K562 (cell line): ENCODE measurements around the gene AIF1. TPM values are rescaled to one million over a fixed set of nuclear protein-coding genes. Genes with fewer than 3 reads are reported as not detected.

ENCODE experiments used
- ILF3 ChIP-seq: fragments of 450-650 bp; IDR thresholded peaks from 2 replicates; pipeline ENCODE4 v1.6.1; 2018; ENCODE audit warnings: antibody characterized with exemption, mild to moderate bottlenecking, moderate library complexity, borderline replicate concordance
- POLR2G ChIP-seq: fragments of 200-400 bp; formaldehyde crosslinking; IDR thresholded peaks from 2 replicates; pipeline ENCODE4 v1.6.1; 2017; ENCODE audit warnings: low read depth, mild to moderate bottlenecking, antibody characterized with exemption, low read length, moderate library complexity
- SRSF1 ChIP-seq: fragments of 200-400 bp; formaldehyde crosslinking; IDR thresholded peaks from 2 replicates; pipeline ENCODE4 v1.6.1; 2017; ENCODE audit warnings: mild to moderate bottlenecking, low read depth, low read length, moderate library complexity
- TAF9B ChIP-seq: fragments of 450-650 bp; IDR thresholded peaks from 2 replicates; pipeline ENCODE4 v1.6.1; 2018; ENCODE audit warnings: mild to moderate bottlenecking; ENCODE audit not compliant: partially characterized antibody
- TSC22D4 ChIP-seq: fragments of 450-650 bp; IDR thresholded peaks from 2 replicates; pipeline ENCODE4 v1.6.1; 2016; ENCODE audit warnings: missing genetic modification characterization, missing biosample characterization, control low read depth
- ZNF3 ChIP-seq: fragments of 250-450 bp; sonication (Bioruptor Pico); IDR thresholded peaks from 2 replicates; pipeline ENCODE4 v1.5.0; 2021; ENCODE audit warnings: mild to moderate bottlenecking, moderate library complexity
- ZNF583 ChIP-seq: fragments of 250-450 bp; sonication (Bioruptor Pico); IDR thresholded peaks from 2 replicates; pipeline ENCODE4 v1.4.0; 2020
- polyA plus RNA-seq, 8 experiments: library from polyadenylated mRNA; depleted of rRNA in 4 of 8; stranded (reverse) in 5 of 8; unstranded in 3 of 8; fragments of >200 nt; fragmentation: Nextera tagmentation in 2 of 8; fragmentation: Illumina TruSeq in 1 of 8; extraction: Ambion mirVana in 2 of 8; extraction: Trizol in 1 of 8; gene quantifications; 2 replicates each; pipeline versions ENCODE4 v1.2.1 to v1.2.3, GENCODE V29; 2011 to 2014; ENCODE audit warnings: inconsistent platforms in 1 of 8, missing spikeins in 1 of 8
- total RNA-seq, 7 experiments: library from RNA; depleted of rRNA in 6 of 7; stranded (reverse); fragments of >200 nt in 6 of 7; fragmentation: Illumina TruSeq in 2 of 7; extraction: Trizol in 2 of 7; gene quantifications; 2 replicates each; pipeline versions ENCODE4 v1.2.1 to v1.2.3, GENCODE V29; 2011 to 2021; ENCODE audit warnings: low replicate concordance in 1 of 7
- TF ChIP-seq, protein P1 (sequence below): fragments of 250-450 bp; sonication (Bioruptor Pico); IDR thresholded peaks from 2 replicates; pipeline ENCODE4 v1.5.0; 2021
- TF ChIP-seq, protein P2 (sequence below): fragments of 200-600 bp; sonication (generic); IDR thresholded peaks from one replicate; pipeline ENCODE4 v1.6.1; 2012; ENCODE audit warnings: mild to moderate bottlenecking, low read depth, low read length, inconsistent platforms
- TF ChIP-seq, protein P3 (sequence below), 2 experiments: fragments of 150-350 bp in 1 of 2; IDR thresholded peaks; 2 replicates each; pipeline ENCODE4 v1.6.1; 2012 to 2016; ENCODE audit warnings: low read depth in 2 of 2, low read length in 2 of 2, mild to moderate bottlenecking in 1 of 2, moderate library complexity in 1 of 2

AIF1 gene
- total and polyA plus RNA-seq, 9 of the 15 experiments (the other 6 are each of a cell fraction or from before 2014, with no cell fraction given) = 9.4 to 33.4 (median 19.4) TPM

DNA sequence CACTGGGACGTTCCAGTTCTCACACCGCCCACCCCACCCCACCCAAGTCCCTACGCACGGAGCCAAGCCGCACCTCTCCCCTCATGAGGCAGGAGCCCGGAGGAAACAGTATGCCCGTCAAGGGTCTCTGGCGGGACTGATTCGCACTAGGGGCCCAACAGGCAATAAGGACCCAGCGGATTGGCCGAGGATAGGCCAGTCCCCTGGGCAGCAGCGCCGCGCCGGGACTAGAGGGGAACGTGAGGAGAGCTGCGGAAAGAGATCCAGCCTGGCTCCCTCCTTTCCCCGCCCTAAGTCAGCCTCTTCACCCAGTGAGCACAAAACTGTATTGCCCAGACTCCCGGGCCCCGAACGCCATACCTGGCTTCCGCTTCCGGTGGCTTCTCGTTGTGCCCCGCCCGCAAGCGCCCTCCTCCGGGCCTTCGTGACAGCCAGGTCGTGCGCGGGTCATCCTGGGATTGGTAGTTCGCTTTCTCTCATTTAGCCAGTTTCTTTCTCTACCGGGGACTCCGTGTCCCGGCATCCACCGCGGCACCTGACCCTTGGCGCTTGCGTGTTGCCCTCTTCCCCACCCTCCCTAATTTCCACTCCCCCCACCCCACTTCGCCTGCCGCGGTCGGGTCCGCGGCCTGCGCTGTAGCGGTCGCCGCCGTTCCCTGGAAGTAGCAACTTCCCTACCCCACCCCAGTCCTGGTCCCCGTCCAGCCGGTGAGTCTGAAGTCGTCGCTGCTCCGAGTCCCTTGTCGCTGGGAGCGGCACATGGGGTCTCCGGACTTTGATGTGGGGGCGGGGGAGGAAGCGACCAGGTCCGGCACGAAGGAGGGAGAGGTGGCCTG is 50.7 kb downstream of the AIF1 start, which contains the start of gene CSNK2B (continued):
- no peak for TF ChIP-seq TSC22D4
- peak; percentile 59; the same call in 1 of the 2 replicates for TF ChIP-seq ZNF583 (CRISPR knock-in tag)
- peak; percentile 97 for TF ChIP-seq POLR2G
- no peak for TF ChIP-seq TAF9B
- TF ChIP-seq, protein P1, sequence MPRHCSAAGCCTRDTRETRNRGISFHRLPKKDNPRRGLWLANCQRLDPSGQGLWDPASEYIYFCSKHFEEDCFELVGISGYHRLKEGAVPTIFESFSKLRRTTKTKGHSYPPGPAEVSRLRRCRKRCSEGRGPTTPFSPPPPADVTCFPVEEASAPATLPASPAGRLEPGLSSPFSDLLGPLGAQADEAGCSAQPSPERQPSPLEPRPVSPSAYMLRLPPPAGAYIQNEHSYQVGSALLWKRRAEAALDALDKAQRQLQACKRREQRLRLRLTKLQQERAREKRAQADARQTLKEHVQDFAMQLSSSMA = no peak
- TF ChIP-seq ZNF3 (CRISPR knock-in tag) = no peak
- TF ChIP-seq, protein P2, sequence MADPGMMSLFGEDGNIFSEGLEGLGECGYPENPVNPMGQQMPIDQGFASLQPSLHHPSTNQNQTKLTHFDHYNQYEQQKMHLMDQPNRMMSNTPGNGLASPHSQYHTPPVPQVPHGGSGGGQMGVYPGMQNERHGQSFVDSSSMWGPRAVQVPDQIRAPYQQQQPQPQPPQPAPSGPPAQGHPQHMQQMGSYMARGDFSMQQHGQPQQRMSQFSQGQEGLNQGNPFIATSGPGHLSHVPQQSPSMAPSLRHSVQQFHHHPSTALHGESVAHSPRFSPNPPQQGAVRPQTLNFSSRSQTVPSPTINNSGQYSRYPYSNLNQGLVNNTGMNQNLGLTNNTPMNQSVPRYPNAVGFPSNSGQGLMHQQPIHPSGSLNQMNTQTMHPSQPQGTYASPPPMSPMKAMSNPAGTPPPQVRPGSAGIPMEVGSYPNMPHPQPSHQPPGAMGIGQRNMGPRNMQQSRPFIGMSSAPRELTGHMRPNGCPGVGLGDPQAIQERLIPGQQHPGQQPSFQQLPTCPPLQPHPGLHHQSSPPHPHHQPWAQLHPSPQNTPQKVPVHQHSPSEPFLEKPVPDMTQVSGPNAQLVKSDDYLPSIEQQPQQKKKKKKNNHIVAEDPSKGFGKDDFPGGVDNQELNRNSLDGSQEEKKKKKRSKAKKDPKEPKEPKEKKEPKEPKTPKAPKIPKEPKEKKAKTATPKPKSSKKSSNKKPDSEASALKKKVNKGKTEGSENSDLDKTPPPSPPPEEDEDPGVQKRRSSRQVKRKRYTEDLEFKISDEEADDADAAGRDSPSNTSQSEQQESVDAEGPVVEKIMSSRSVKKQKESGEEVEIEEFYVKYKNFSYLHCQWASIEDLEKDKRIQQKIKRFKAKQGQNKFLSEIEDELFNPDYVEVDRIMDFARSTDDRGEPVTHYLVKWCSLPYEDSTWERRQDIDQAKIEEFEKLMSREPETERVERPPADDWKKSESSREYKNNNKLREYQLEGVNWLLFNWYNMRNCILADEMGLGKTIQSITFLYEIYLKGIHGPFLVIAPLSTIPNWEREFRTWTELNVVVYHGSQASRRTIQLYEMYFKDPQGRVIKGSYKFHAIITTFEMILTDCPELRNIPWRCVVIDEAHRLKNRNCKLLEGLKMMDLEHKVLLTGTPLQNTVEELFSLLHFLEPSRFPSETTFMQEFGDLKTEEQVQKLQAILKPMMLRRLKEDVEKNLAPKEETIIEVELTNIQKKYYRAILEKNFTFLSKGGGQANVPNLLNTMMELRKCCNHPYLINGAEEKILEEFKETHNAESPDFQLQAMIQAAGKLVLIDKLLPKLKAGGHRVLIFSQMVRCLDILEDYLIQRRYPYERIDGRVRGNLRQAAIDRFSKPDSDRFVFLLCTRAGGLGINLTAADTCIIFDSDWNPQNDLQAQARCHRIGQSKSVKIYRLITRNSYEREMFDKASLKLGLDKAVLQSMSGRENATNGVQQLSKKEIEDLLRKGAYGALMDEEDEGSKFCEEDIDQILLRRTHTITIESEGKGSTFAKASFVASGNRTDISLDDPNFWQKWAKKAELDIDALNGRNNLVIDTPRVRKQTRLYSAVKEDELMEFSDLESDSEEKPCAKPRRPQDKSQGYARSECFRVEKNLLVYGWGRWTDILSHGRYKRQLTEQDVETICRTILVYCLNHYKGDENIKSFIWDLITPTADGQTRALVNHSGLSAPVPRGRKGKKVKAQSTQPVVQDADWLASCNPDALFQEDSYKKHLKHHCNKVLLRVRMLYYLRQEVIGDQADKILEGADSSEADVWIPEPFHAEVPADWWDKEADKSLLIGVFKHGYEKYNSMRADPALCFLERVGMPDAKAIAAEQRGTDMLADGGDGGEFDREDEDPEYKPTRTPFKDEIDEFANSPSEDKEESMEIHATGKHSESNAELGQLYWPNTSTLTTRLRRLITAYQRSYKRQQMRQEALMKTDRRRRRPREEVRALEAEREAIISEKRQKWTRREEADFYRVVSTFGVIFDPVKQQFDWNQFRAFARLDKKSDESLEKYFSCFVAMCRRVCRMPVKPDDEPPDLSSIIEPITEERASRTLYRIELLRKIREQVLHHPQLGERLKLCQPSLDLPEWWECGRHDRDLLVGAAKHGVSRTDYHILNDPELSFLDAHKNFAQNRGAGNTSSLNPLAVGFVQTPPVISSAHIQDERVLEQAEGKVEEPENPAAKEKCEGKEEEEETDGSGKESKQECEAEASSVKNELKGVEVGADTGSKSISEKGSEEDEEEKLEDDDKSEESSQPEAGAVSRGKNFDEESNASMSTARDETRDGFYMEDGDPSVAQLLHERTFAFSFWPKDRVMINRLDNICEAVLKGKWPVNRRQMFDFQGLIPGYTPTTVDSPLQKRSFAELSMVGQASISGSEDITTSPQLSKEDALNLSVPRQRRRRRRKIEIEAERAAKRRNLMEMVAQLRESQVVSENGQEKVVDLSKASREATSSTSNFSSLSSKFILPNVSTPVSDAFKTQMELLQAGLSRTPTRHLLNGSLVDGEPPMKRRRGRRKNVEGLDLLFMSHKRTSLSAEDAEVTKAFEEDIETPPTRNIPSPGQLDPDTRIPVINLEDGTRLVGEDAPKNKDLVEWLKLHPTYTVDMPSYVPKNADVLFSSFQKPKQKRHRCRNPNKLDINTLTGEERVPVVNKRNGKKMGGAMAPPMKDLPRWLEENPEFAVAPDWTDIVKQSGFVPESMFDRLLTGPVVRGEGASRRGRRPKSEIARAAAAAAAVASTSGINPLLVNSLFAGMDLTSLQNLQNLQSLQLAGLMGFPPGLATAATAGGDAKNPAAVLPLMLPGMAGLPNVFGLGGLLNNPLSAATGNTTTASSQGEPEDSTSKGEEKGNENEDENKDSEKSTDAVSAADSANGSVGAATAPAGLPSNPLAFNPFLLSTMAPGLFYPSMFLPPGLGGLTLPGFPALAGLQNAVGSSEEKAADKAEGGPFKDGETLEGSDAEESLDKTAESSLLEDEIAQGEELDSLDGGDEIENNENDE = no peak
- TF ChIP-seq, protein P3, sequence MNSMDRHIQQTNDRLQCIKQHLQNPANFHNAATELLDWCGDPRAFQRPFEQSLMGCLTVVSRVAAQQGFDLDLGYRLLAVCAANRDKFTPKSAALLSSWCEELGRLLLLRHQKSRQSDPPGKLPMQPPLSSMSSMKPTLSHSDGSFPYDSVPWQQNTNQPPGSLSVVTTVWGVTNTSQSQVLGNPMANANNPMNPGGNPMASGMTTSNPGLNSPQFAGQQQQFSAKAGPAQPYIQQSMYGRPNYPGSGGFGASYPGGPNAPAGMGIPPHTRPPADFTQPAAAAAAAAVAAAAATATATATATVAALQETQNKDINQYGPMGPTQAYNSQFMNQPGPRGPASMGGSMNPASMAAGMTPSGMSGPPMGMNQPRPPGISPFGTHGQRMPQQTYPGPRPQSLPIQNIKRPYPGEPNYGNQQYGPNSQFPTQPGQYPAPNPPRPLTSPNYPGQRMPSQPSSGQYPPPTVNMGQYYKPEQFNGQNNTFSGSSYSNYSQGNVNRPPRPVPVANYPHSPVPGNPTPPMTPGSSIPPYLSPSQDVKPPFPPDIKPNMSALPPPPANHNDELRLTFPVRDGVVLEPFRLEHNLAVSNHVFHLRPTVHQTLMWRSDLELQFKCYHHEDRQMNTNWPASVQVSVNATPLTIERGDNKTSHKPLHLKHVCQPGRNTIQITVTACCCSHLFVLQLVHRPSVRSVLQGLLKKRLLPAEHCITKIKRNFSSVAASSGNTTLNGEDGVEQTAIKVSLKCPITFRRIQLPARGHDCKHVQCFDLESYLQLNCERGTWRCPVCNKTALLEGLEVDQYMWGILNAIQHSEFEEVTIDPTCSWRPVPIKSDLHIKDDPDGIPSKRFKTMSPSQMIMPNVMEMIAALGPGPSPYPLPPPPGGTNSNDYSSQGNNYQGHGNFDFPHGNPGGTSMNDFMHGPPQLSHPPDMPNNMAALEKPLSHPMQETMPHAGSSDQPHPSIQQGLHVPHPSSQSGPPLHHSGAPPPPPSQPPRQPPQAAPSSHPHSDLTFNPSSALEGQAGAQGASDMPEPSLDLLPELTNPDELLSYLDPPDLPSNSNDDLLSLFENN (IDR thresholded peaks at IDR 0.05; ENCODE audit: low read depth in 2 of 2, low read length in 2 of 2) = peak in 1 of 2 experiments; percentile 43; a peak in 2 of 4 replicates
- no peak for TF ChIP-seq ILF3
- no peak for TF ChIP-seq SRSF1
